HEK293 (cell line): ENCODE measurements around the gene TGFB1I1.
A peak's percentile ranks its signal among the peaks of the same experiment; 100 is the strongest.

Experiments
- CTCF ChIA-PET: fragments of 350-600 bp; formaldehyde crosslinking; extraction: SDS; loops from one replicate; lab custom pipeline; 2021; ENCODE audit warnings: antibody characterized with exemption; lab: Yijun Ruan, JAX
- POLR2A ChIA-PET: fragments of 300-600 bp; formaldehyde crosslinking; extraction: SDS; loops from one replicate; lab custom pipeline; 2020; ENCODE audit warnings: antibody characterized with exemption, inconsistent platforms; lab: Yijun Ruan, JAX
- H3K27ac ChIP-seq: fragments of 200-500 bp; sonication (Bioruptor generic); 2 replicates; pipeline ENCODE4 v1.5.1; 2014; ENCODE audit warnings: low read depth, low read length, control low read depth, inconsistent platforms; ENCODE audit errors: extremely low read depth
- H3K36me3 ChIP-seq, 2 experiments: fragments of 200-500 bp in 1 of 2; sonication (Bioruptor generic) in 1 of 2; 1 replicate in 1 of 2; 2 replicates in 1 of 2; pipeline ENCODE4 v1.5.1; 2014 to 2017; ENCODE audit warnings: inconsistent platforms in 2 of 2, low read length in 2 of 2; ENCODE audit not compliant: control insufficient read depth in 2 of 2, insufficient read depth in 1 of 2
- H3K4me1 ChIP-seq: fragments of 200-500 bp; sonication (Bioruptor generic); 2 replicates; pipeline ENCODE4 v1.5.1; 2014; ENCODE audit warnings: mild to moderate bottlenecking, low read length, inconsistent platforms; ENCODE audit not compliant: control insufficient read depth, insufficient read depth
- H3K4me3 ChIP-seq: 2 replicates; pipeline ENCODE4 v1.5.1; 2011; ENCODE audit warnings: low read depth, mild to moderate bottlenecking, control low read depth, low read length, moderate library complexity
- H3K9me3 ChIP-seq: fragments of 200-500 bp; sonication (Bioruptor generic); 2 replicates; pipeline ENCODE4 v1.5.1; 2014; ENCODE audit warnings: low read depth, low read length, inconsistent platforms; ENCODE audit not compliant: control insufficient read depth, insufficient read depth
- BCL11B ChIP-seq: fragments of 450-650 bp; formaldehyde crosslinking; IDR thresholded peaks from 2 replicates; pipeline ENCODE4 v1.5.1; 2016; ENCODE audit warnings: low read depth, missing biosample characterization, missing genetic modification characterization
- BCL6B ChIP-seq: fragments of 450-650 bp; formaldehyde crosslinking; IDR thresholded peaks from 2 replicates; pipeline ENCODE4 v1.5.1; 2017; ENCODE audit warnings: missing biosample characterization, missing genetic modification characterization
- CTCF ChIP-seq: fragments of 450-650 bp; formaldehyde crosslinking; IDR thresholded peaks from 2 replicates; pipeline ENCODE4 v1.5.1; 2016; ENCODE audit warnings: missing biosample characterization, missing genetic modification characterization
- FEZF1 ChIP-seq: fragments of 450-650 bp; formaldehyde crosslinking; IDR thresholded peaks from 2 replicates; pipeline ENCODE4 v1.5.1; 2016; ENCODE audit warnings: missing biosample characterization, missing genetic modification characterization
- HOXC10 ChIP-seq: sonication (generic); formaldehyde crosslinking; IDR thresholded peaks from 2 replicates; pipeline ENCODE4 v1.8.1; 2023; ENCODE audit warnings: mild to moderate bottlenecking, missing genetic modification reagents
- IKZF3 ChIP-seq: fragments of 450-650 bp; IDR thresholded peaks from 2 replicates; pipeline ENCODE4 v1.5.0; 2018; ENCODE audit warnings: missing biosample characterization, mild to moderate bottlenecking, missing genetic modification characterization, moderate library complexity
- PBX3 ChIP-seq: sonication (generic); formaldehyde crosslinking; IDR thresholded peaks from 2 replicates; pipeline ENCODE4 v1.8.1; 2022; ENCODE audit warnings: mild to moderate bottlenecking, moderate library complexity, missing genetic modification reagents
- SCRT1 ChIP-seq: fragments of 450-650 bp; formaldehyde crosslinking; IDR thresholded peaks from 2 replicates; pipeline ENCODE4 v1.5.1; 2016; ENCODE audit warnings: missing biosample characterization, missing genetic modification characterization, borderline replicate concordance
- TRIM28 ChIP-seq: IDR thresholded peaks from 2 replicates; pipeline ENCODE4 v1.6.1; 2011; ENCODE audit warnings: low read length, control low read depth, borderline replicate concordance
- ZFP37 ChIP-seq: fragments of 450-650 bp; formaldehyde crosslinking; IDR thresholded peaks from 2 replicates; pipeline ENCODE4 v1.5.1; 2016; ENCODE audit warnings: missing biosample characterization, missing genetic modification characterization
- ZNF146 ChIP-seq: fragments of 450-650 bp; formaldehyde crosslinking; IDR thresholded peaks from 2 replicates; pipeline ENCODE4 v1.5.1; 2016; ENCODE audit warnings: missing biosample characterization, missing genetic modification characterization
- ZNF223 ChIP-seq: fragments of 450-650 bp; formaldehyde crosslinking; IDR thresholded peaks from 2 replicates; pipeline ENCODE4 v1.5.1; 2016; ENCODE audit warnings: missing biosample characterization, missing genetic modification characterization
- ZNF274 ChIP-seq, 2 experiments: fragments of 200-500 bp in 1 of 2; fragments of 450-650 bp in 1 of 2; sonication (Bioruptor generic) in 1 of 2; formaldehyde crosslinking in 1 of 2; IDR thresholded peaks; 2 replicates each; pipeline versions ENCODE4 v1.5.1 to v1.6.1; 2014 to 2016; ENCODE audit warnings: borderline replicate concordance in 1 of 2, inconsistent platforms in 1 of 2, low read length in 1 of 2, missing biosample characterization in 1 of 2, missing genetic modification characterization in 1 of 2
- ZNF341 ChIP-seq: fragments of 450-650 bp; formaldehyde crosslinking; IDR thresholded peaks from 2 replicates; pipeline ENCODE4; 2016; ENCODE audit warnings: low read depth, missing biosample characterization, missing genetic modification characterization
- ZNF404 ChIP-seq: fragments of 450-650 bp; formaldehyde crosslinking; IDR thresholded peaks from 2 replicates; pipeline ENCODE4 v1.5.1; 2017; ENCODE audit warnings: missing biosample characterization, missing genetic modification characterization
- ZNF473 ChIP-seq: fragments of 450-650 bp; formaldehyde crosslinking; IDR thresholded peaks from 2 replicates; pipeline ENCODE4 v1.5.1; 2017; ENCODE audit warnings: missing biosample characterization, missing genetic modification characterization
- ZNF530 ChIP-seq: fragments of 450-650 bp; formaldehyde crosslinking; IDR thresholded peaks from 2 replicates; pipeline ENCODE4 v1.5.1; 2016; ENCODE audit warnings: low read depth, missing biosample characterization, missing genetic modification characterization
- ZNF645 ChIP-seq: fragments of 450-650 bp; formaldehyde crosslinking; IDR thresholded peaks from 2 replicates; pipeline ENCODE4; 2016; ENCODE audit warnings: missing biosample characterization, missing genetic modification characterization
- ZNF677 ChIP-seq: fragments of 450-650 bp; IDR thresholded peaks from 2 replicates; pipeline ENCODE4 v1.5.0; 2018; ENCODE audit warnings: missing biosample characterization, mild to moderate bottlenecking, missing genetic modification characterization, moderate library complexity
- ZNF785 ChIP-seq: fragments of 450-650 bp; formaldehyde crosslinking; IDR thresholded peaks from 2 replicates; pipeline ENCODE4 v1.5.1; 2016; ENCODE audit warnings: missing biosample characterization, missing genetic modification characterization
- ZNF791 ChIP-seq: fragments of 450-650 bp; formaldehyde crosslinking; IDR thresholded peaks from 2 replicates; pipeline ENCODE4 v1.5.1; 2016; ENCODE audit warnings: missing biosample characterization, missing genetic modification characterization
- ZNF792 ChIP-seq: fragments of 450-650 bp; formaldehyde crosslinking; IDR thresholded peaks from 2 replicates; pipeline ENCODE4 v1.5.1; 2016; ENCODE audit warnings: missing biosample characterization, missing genetic modification characterization
- ZNF843 ChIP-seq: fragments of 450-650 bp; formaldehyde crosslinking; IDR thresholded peaks from 2 replicates; pipeline ENCODE4 v1.5.1; 2016; ENCODE audit warnings: missing biosample characterization, missing genetic modification characterization
- ZSCAN18 ChIP-seq: fragments of 450-650 bp; formaldehyde crosslinking; IDR thresholded peaks from 2 replicates; pipeline ENCODE4 v1.5.1; 2016; ENCODE audit warnings: missing biosample characterization, missing genetic modification characterization
- TF ChIP-seq, protein P1 (sequence below): fragments of 450-650 bp; formaldehyde crosslinking; IDR thresholded peaks from 2 replicates; pipeline ENCODE4 v1.5.1; 2016; ENCODE audit warnings: missing biosample characterization, missing genetic modification characterization

The TGFB1I1 gene

GRCh38 chr16:31471875-31472708, at the start of gene TGFB1I1:
TSS of gene TGFB1I1 (plus strand) at chr16:31472152. CDS start at chr16:31472189, 37 bp downstream.
- H3K9me3 ChIP-seq, result no peaks in the 10 kb centered on the region
- H3K4me3 ChIP-seq, result peak within 1 kb of the TSS; percentile 47
- no peaks in the 10 kb centered on the region for H3K4me1 ChIP-seq
- H3K36me3 ChIP-seq, result peaks cover 0 to 13% of the 10 kb centered on the region in 2 experiments; a peak in 1 of 3 replicates
- H3K27ac ChIP-seq, result peak within 1 kb of the TSS; percentile 56; the same call in 1 of the 2 replicates
- ChIA-PET POLR2A (interaction anchor here (0.7 to 1.2 kb wide), 2 partner anchors 12 to 13 kb away, joined by 3 read pairs; partner anchors contain the start of gene ARMC5), CTCF (no interaction called here)
- TF ChIP-seq SCRT1 (tag by site-specific recombination) (no peak), FEZF1 (no peak), ZNF146 (tag by site-specific recombination) (no peak), ZNF473 (tag by site-specific recombination) (no peak), BCL6B (tag by site-specific recombination) (no peak), CTCF (tag by site-specific recombination) (no peak), ZNF792 (no peak), ZSCAN18 (tag by site-specific recombination) (no peak), BCL11B (no peak), ZNF677 (tag by site-specific recombination) (no peak), ZNF223 (peak; percentile 93), ZNF791 (no peak), ZNF274 (IDR thresholded peaks at IDR 0.05; ENCODE audit: low read length) (no peak), ZNF274 (tag by site-specific recombination; IDR thresholded peaks at IDR 0.05; ENCODE audit: borderline replicate concordance) (no peak), ZNF645 (tag by site-specific recombination) (no peak), ZNF341 (no peak), TRIM28 (no peak), HOXC10 (CRISPR knock-in tag) (no peak), ZNF530 (no peak), PBX3 (CRISPR knock-in tag) (no peak), ZNF785 (no peak), ZNF404 (tag by site-specific recombination) (no peak), ZFP37 (tag by site-specific recombination) (no peak), IKZF3 (tag by site-specific recombination) (peak; percentile 79), ZNF843 (tag by site-specific recombination) (no peak)
- TF ChIP-seq, protein P1, sequence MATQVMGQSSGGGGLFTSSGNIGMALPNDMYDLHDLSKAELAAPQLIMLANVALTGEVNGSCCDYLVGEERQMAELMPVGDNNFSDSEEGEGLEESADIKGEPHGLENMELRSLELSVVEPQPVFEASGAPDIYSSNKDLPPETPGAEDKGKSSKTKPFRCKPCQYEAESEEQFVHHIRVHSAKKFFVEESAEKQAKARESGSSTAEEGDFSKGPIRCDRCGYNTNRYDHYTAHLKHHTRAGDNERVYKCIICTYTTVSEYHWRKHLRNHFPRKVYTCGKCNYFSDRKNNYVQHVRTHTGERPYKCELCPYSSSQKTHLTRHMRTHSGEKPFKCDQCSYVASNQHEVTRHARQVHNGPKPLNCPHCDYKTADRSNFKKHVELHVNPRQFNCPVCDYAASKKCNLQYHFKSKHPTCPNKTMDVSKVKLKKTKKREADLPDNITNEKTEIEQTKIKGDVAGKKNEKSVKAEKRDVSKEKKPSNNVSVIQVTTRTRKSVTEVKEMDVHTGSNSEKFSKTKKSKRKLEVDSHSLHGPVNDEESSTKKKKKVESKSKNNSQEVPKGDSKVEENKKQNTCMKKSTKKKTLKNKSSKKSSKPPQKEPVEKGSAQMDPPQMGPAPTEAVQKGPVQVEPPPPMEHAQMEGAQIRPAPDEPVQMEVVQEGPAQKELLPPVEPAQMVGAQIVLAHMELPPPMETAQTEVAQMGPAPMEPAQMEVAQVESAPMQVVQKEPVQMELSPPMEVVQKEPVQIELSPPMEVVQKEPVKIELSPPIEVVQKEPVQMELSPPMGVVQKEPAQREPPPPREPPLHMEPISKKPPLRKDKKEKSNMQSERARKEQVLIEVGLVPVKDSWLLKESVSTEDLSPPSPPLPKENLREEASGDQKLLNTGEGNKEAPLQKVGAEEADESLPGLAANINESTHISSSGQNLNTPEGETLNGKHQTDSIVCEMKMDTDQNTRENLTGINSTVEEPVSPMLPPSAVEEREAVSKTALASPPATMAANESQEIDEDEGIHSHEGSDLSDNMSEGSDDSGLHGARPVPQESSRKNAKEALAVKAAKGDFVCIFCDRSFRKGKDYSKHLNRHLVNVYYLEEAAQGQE, result no peak
